HepG2 (cell line): ENCODE data around the gene SLA2. TPM values are rescaled to one million over a fixed set of nuclear protein-coding genes. Genes with fewer than 3 reads are reported as not detected.

Source experiments
- BCL6 ChIP-seq: IDR thresholded peaks from 2 replicates; pipeline ENCODE4 v1.6.1; 2016; ENCODE audit warnings: missing genetic modification reagents, missing compliant biosample characterization
- FOXM1 ChIP-seq: sonication (generic); formaldehyde crosslinking; IDR thresholded peaks from 2 replicates; pipeline ENCODE4 v1.5.0; 2020; ENCODE audit warnings: missing genetic modification reagents
- GABPA ChIP-seq, 2 experiments: IDR thresholded peaks; 2 replicates each; pipeline ENCODE4 v1.6.1; 2011 to 2016; ENCODE audit warnings: low read depth in 2 of 2, low read length in 1 of 2, missing biosample characterization in 1 of 2, missing genetic modification characterization in 1 of 2
- GLI4 ChIP-seq: sonication (generic); formaldehyde crosslinking; IDR thresholded peaks from 2 replicates; pipeline ENCODE4 v1.5.1; 2020; ENCODE audit warnings: missing genetic modification reagents, mild to moderate bottlenecking, moderate library complexity, borderline replicate concordance
- HMGXB3 ChIP-seq: sonication (generic); formaldehyde crosslinking; IDR thresholded peaks from 2 replicates; pipeline ENCODE4 v1.4.0; 2020; ENCODE audit warnings: missing genetic modification reagents, borderline replicate concordance
- KDM1A ChIP-seq: IDR thresholded peaks from 2 replicates; pipeline ENCODE4 v1.6.1; 2016; ENCODE audit warnings: missing compliant biosample characterization
- NFATC3 ChIP-seq: sonication (generic); formaldehyde crosslinking; IDR thresholded peaks from 2 replicates; pipeline ENCODE4 v1.5.1; 2020; ENCODE audit warnings: mild to moderate bottlenecking, missing genetic modification reagents
- PATZ1 ChIP-seq: sonication (generic); formaldehyde crosslinking; IDR thresholded peaks from 2 replicates; pipeline ENCODE4 v1.4.0; 2020; ENCODE audit warnings: missing genetic modification reagents
- REPIN1 ChIP-seq: sonication (generic); formaldehyde crosslinking; IDR thresholded peaks from 2 replicates; pipeline ENCODE4 v1.8.0; 2022; ENCODE audit warnings: missing genetic modification reagents, low read depth, mild to moderate bottlenecking, borderline replicate concordance
- SIX1 ChIP-seq: sonication (generic); formaldehyde crosslinking; IDR thresholded peaks from 2 replicates; pipeline ENCODE4 v1.4.0; 2020; ENCODE audit warnings: missing genetic modification reagents, borderline replicate concordance
- TBX3 ChIP-seq: fragments of 450-650 bp; IDR thresholded peaks from 2 replicates; pipeline ENCODE4 v1.6.1; 2017; ENCODE audit warnings: antibody characterized with exemption, mild to moderate bottlenecking, inconsistent platforms, borderline replicate concordance
- THAP11 ChIP-seq: IDR thresholded peaks from 2 replicates; pipeline ENCODE4 v1.6.1; 2016; ENCODE audit warnings: missing biosample characterization, missing genetic modification reagents
- ZBTB33 ChIP-seq: sonication (generic); formaldehyde crosslinking; IDR thresholded peaks from 2 replicates; pipeline ENCODE4 v1.4.0; 2020; ENCODE audit warnings: missing genetic modification reagents
- ZFP1 ChIP-seq: IDR thresholded peaks from 2 replicates; pipeline ENCODE4 v1.6.1; 2016
- ZNF382 ChIP-seq: sonication (generic); formaldehyde crosslinking; IDR thresholded peaks from 2 replicates; pipeline ENCODE4 v1.5.0; 2020; ENCODE audit warnings: missing genetic modification reagents, mild to moderate bottlenecking, borderline replicate concordance
- ZNF891 ChIP-seq: sonication (generic); formaldehyde crosslinking; IDR thresholded peaks from 2 replicates; pipeline ENCODE4 v1.5.0; 2020; ENCODE audit warnings: mild to moderate bottlenecking, missing genetic modification reagents
- polyA plus RNA-seq, 8 experiments: library from polyadenylated mRNA; depleted of rRNA in 3 of 8; stranded (reverse) in 7 of 8; unstranded in 1 of 8; fragments of >200 nt; fragmentation: Illumina TruSeq in 4 of 8; extraction: Trizol in 4 of 8; gene quantifications; 2 replicates each; pipeline versions ENCODE4 v1.2.1 to v1.2.3, GENCODE V29; 2011 to 2016; ENCODE audit warnings: low read depth in 4 of 8, missing spikeins in 1 of 8, mixed read lengths in 1 of 8; ENCODE audit not compliant: insufficient read depth in 1 of 8
- total RNA-seq, 5 experiments: library from RNA; depleted of rRNA; stranded (reverse); fragments of >200 nt; fragmentation: Illumina TruSeq; extraction: Trizol; gene quantifications; 2 replicates each; pipeline ENCODE4 v1.2.3, GENCODE V29; 2016; ENCODE audit warnings: low read depth in 1 of 5

Gene SLA2
- total and polyA plus RNA-seq, 2 of the 13 experiments (the other 11 are each of a cell fraction or from before 2014, with no cell fraction given) = 1.6 to 3.6 TPM

- TF ChIP-seq ZBTB33 (CRISPR knock-in tag) = peak; percentile 38; the same call in 1 of the 2 replicates
- no peak for TF ChIP-seq REPIN1
- TF ChIP-seq GABPA (IDR thresholded peaks at IDR 0.05; ENCODE audit: low read depth, low read length) = no peak
- no peak for TF ChIP-seq GABPA (CRISPR knock-in tag; IDR thresholded peaks at IDR 0.05; ENCODE audit: low read depth)
- TF ChIP-seq FOXM1 (CRISPR knock-in tag) = no peak
- 0 out of 2 replicates have a peak, but pooled peaks have one; percentile 6 for TF ChIP-seq BCL6 (CRISPR knock-in tag)
- TF ChIP-seq ZNF891 = 0 out of 2 replicates have a peak, but pooled peaks have one; percentile 25
- TF ChIP-seq ZFP1 (CRISPR knock-in tag) = no peak
- no peak for TF ChIP-seq SIX1
- TF ChIP-seq HMGXB3 (CRISPR knock-in tag) = peak; percentile 62; the same call in 1 of the 2 replicates
- TF ChIP-seq THAP11 (CRISPR knock-in tag) = no peak
- no peak for TF ChIP-seq ZNF382 (CRISPR knock-in tag)
- no peak for TF ChIP-seq KDM1A (CRISPR knock-in tag)
- no peak for TF ChIP-seq NFATC3 (CRISPR knock-in tag)
- no peak for TF ChIP-seq GLI4 (CRISPR knock-in tag)
- TF ChIP-seq TBX3 = peak; percentile 34; the same call in 1 of the 2 replicates
- no peak for TF ChIP-seq PATZ1 (CRISPR knock-in tag)
Observed at GRCh38 chr20:36624068-36624943, 21.7 kb downstream of the SLA2 start (continued).
